Measurements from ENCODE around the gene PAX4.

DNA sequence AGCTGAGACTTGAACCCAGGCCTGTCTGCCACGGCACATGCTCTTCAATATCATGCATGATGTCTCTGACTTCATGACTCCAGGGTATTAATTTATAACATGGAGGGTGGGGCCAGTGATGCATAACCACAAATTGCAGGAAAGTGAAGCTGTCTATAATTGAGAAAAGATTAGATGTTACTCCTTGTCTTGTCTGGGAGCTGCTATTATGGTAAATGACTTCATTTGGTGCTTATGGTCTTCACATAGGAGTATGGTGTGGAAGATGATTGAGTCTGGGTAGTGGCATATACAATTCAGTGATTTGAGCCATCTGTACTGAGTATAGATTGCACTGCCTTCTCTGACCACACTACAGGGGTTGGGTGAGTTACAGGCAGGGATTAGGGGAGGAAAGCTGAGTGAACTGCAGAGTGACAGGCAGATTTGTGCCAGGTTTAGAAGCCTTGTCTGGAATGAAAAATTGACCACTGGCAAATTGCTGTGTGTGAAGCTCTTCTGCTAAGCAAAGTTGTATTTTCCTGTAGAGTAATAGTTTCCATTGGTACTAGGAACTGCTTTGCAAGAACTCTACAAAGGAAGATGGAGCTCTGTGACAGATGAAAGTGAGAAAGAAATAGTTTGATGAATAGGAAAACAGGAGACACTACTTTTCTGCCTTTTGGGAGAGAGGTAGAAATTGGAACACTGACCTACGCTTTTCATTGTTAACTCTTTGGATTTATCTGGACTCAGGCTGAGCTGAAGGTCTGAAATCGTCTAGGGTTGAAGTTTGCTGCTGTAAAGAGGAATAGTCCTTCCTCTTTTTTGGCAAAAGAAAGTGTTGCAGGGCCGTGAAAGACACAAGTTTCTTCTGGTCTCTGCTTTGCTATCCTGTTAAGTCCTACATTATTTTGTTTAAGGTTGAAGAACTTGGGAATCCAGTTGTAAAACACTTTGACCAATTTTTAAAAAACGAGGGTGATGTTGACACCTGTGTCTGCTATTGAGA is 36.8 kb upstream of the PAX4 start:
- no peak for TF ChIP-seq TAF1 (IDR thresholded peaks at IDR 0.05; ENCODE audit: low read depth)
- no peak for TF ChIP-seq EP300 (IDR thresholded peaks at IDR 0.05; ENCODE audit: borderline replicate concordance)
- TF ChIP-seq YY1 (IDR thresholded peaks at IDR 0.05; ENCODE audit: low read depth) = no peak
- no peak for TF ChIP-seq RAD21 (IDR thresholded peaks at IDR 0.05; ENCODE audit: low read depth)
